Measurements from ENCODE around the gene DMGDH.

DNA sequence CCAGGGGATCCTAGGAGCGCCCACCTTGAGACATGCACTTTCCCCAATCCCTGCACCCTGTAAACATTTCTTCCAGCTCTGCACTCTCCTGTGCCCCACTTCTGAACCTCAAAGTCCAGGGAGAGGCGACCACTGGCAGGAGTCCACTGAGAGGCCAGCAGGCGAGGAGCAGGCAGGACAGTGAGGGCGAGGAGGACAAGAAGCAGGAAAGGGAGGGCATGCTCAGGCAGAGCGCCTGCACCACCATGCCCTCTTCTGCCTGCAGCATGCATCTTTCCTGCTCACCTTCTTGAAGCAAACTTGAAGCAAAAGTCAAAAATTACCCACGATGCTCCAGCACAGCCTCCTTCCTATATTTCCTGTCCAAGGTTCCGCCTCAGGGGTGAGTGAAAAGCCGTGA, 94.4 kb downstream of the DMGDH start:
- TF ChIP-seq POLR2AphosphoS5 (IDR thresholded peaks at IDR 0.05; ENCODE audit: low read depth, low read length) (no peak), TAF1 (IDR thresholded peaks at IDR 0.05; ENCODE audit: borderline replicate concordance, low read depth, low read length) (no peak), POLR2A (IDR thresholded peaks at IDR 0.05; ENCODE audit: low read depth, low read length) (no peak)

All from GM12892 (cell line).